GM21576 (cell line): ENCODE data around the gene TIGD3.

ENCODE experiments used
- ATAC-seq: cut with Tn5 transposase; IDR thresholded peaks from one replicate; pipeline ENCODE4 v1.9.1; 2021; ENCODE audit warnings: mild to moderate bottlenecking, moderate library complexity; ENCODE audit not compliant: unreplicated experiment

TIGD3 gene

GRCh38 chr11:65404638-65405339 lies 50.2 kb downstream of the TIGD3 start:
- ATAC-seq = no peak
